Astrocyte (in vitro differentiated cells and primary cell): ENCODE results near the gene RAB3A. TPM values are rescaled to one million over a fixed set of nuclear protein-coding genes. Genes with fewer than 3 reads are reported as not detected.

Experiments used
- DNase-seq: peaks from one replicate; pipeline ENCODE4 v3.0.0-alpha.2; 2010; ENCODE audit warnings: low read depth
- FAIRE-seq: peaks from 2 replicates; lab custom pipeline; 2011; peaks lifted over from hg19 to GRCh38; lab: Jason Lieb, UNC
- H2AFZ ChIP-seq: 2 replicates; pipeline ENCODE4 v1.6.0; 2012; ENCODE audit warnings: low read depth, low read length, inconsistent platforms
- H3K27ac ChIP-seq: 2 replicates; pipeline ENCODE4 v1.5.1; 2011; ENCODE audit warnings: low read depth, low read length, inconsistent platforms
- H3K27me3 ChIP-seq: 2 replicates; pipeline ENCODE4 v1.6.0; 2011; ENCODE audit warnings: low read length, inconsistent platforms; ENCODE audit not compliant: insufficient read depth
- H3K36me3 ChIP-seq: 2 replicates; pipeline ENCODE4 v1.5.1; 2011; ENCODE audit warnings: low read length, inconsistent platforms; ENCODE audit not compliant: insufficient read depth
- H3K4me1 ChIP-seq: 2 replicates; pipeline ENCODE4 v1.5.1; 2011; ENCODE audit warnings: low read length, inconsistent platforms; ENCODE audit not compliant: insufficient read depth
- H3K4me2 ChIP-seq: 2 replicates; pipeline ENCODE4 v1.6.0; 2012; ENCODE audit warnings: low read length, inconsistent platforms
- H3K4me3 ChIP-seq: 2 replicates; pipeline ENCODE4 v1.5.1; 2011; ENCODE audit warnings: low read depth, mild to moderate bottlenecking, low read length, inconsistent platforms; ENCODE audit not compliant: insufficient read depth
- H3K79me2 ChIP-seq: 2 replicates; pipeline ENCODE4 v1.6.0; 2012; ENCODE audit warnings: mild to moderate bottlenecking, low read length, inconsistent platforms; ENCODE audit not compliant: insufficient read depth
- H3K9ac ChIP-seq: 2 replicates; pipeline ENCODE4 v1.6.0; 2012; ENCODE audit warnings: mild to moderate bottlenecking, low read length, inconsistent platforms
- H3K9me3 ChIP-seq: 2 replicates; pipeline ENCODE4 v1.5.1; 2012; ENCODE audit warnings: low read depth, mild to moderate bottlenecking, low read length, inconsistent platforms; ENCODE audit not compliant: insufficient read depth
- H4K20me1 ChIP-seq: 2 replicates; pipeline ENCODE4 v1.6.0; 2012; ENCODE audit warnings: low read length, inconsistent platforms; ENCODE audit not compliant: insufficient read depth
- H3K27ac Mint-ChIP-seq: one replicate; pipeline ENCODE4 v1.8.0; 2021; ENCODE audit warnings: mild to moderate bottlenecking, mixed read lengths; ENCODE audit not compliant: unreplicated experiment
- H3K27me3 Mint-ChIP-seq: one replicate; pipeline ENCODE4 v1.8.0; 2021; ENCODE audit warnings: low read depth, mixed read lengths; ENCODE audit not compliant: unreplicated experiment
- H3K36me3 Mint-ChIP-seq: one replicate; pipeline ENCODE4 v1.8.0; 2021; ENCODE audit warnings: low read depth, mixed read lengths; ENCODE audit not compliant: unreplicated experiment
- H3K4me1 Mint-ChIP-seq: one replicate; pipeline ENCODE4 v1.8.0; 2021; ENCODE audit warnings: low read depth, mixed read lengths; ENCODE audit not compliant: unreplicated experiment
- H3K4me3 Mint-ChIP-seq: one replicate; pipeline ENCODE4 v1.8.0; 2021; ENCODE audit warnings: mild to moderate bottlenecking, moderate library complexity, mixed read lengths; ENCODE audit not compliant: unreplicated experiment
- H3K9me3 Mint-ChIP-seq: one replicate; pipeline ENCODE4 v1.8.0; 2021; ENCODE audit warnings: mild to moderate bottlenecking, mixed read lengths; ENCODE audit not compliant: unreplicated experiment
- EZH2 ChIP-seq: IDR thresholded peaks from 2 replicates; pipeline ENCODE4 v1.6.1; 2012; ENCODE audit warnings: mild to moderate bottlenecking, low read length, inconsistent platforms; ENCODE audit not compliant: insufficient read depth
- total RNA-seq: library from RNA; stranded (reverse); gene quantifications from 2 replicates; pipeline ENCODE4 v1.2.1, GENCODE V29; 2021
- TF ChIP-seq, protein P1 (sequence below): IDR thresholded peaks from 2 replicates; pipeline ENCODE4 v1.5.1; 2011; ENCODE audit warnings: low read depth, mild to moderate bottlenecking, inconsistent platforms, low read length, moderate library complexity; ENCODE audit not compliant: insufficient read depth

Gene RAB3A
- total RNA-seq, 1 donor from 2014 or later = 7.5 TPM

DNA sequence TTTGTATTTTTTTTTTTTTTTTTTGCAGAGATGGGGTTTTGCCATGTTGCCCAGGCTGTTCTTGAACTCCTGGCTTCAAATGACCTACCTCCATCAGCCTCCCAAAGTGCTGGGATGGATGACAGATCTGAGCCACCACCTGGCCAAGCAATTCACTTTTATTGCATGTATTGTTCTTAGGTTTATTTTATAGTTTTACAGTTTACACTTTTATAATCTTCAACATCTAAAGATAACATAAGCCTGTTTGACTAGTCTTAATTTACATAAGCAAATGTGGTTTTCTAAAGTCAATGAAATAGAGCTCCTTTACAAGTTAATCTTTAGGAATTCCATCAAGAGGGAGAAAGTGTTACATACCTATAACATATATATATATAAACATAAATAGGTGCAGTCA is 20.3 kb downstream of the RAB3A start:
- Histone ChIP-seq H3K4me1 (no peaks in the 10 kb centered on the region), H3K27ac (no peak overlapping the region), H3K27me3 (no peaks in the 10 kb centered on the region), H4K20me1 (no peaks in the 10 kb centered on the region), H3K4me3 (no peak overlapping the region), H3K79me2 (no peaks in the 10 kb centered on the region), H2AFZ (no peak overlapping the region), H3K36me3 (no peaks in the 10 kb centered on the region), H3K4me2 (no peak overlapping the region), H3K9me3 (no peaks in the 10 kb centered on the region), H3K9ac (no peak overlapping the region)
- Mint-ChIP-seq H3K4me1 (no peaks in the 10 kb centered on the region), H3K9me3 (no peaks in the 10 kb centered on the region), H3K27ac (no peak overlapping the region), H3K36me3 (no peaks in the 10 kb centered on the region), H3K4me3 (no peak overlapping the region), H3K27me3 (peaks cover 4% of the 10 kb centered on the region)
- TF ChIP-seq EZH2 = no peak
- TF ChIP-seq, protein P1, sequence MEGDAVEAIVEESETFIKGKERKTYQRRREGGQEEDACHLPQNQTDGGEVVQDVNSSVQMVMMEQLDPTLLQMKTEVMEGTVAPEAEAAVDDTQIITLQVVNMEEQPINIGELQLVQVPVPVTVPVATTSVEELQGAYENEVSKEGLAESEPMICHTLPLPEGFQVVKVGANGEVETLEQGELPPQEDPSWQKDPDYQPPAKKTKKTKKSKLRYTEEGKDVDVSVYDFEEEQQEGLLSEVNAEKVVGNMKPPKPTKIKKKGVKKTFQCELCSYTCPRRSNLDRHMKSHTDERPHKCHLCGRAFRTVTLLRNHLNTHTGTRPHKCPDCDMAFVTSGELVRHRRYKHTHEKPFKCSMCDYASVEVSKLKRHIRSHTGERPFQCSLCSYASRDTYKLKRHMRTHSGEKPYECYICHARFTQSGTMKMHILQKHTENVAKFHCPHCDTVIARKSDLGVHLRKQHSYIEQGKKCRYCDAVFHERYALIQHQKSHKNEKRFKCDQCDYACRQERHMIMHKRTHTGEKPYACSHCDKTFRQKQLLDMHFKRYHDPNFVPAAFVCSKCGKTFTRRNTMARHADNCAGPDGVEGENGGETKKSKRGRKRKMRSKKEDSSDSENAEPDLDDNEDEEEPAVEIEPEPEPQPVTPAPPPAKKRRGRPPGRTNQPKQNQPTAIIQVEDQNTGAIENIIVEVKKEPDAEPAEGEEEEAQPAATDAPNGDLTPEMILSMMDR = no peak
- DNase-seq (no peak), FAIRE-seq (no peak)

DNA sequence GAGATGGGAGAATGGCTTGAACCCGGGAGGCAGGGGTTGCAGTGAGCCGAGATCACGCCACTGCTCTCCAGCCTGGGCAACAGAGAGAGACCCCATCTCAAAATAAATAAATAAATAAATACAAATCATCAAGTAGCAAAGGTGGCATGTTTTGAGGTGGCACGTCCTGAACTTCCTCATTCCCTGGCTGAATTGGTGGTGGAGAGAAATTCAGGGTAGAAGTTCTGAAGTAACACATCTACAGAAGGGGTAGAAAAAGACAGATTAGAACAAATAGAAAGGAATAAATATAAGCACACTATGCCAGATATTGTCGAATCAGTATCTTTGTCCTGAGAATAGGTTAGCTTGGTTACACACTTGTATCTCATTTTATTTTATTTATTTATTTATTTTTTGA is 23.9 kb downstream of the RAB3A start:
- no peak overlapping the region for H3K27ac ChIP-seq
- FAIRE-seq = no peak

More for the DNA sequence above, 23.9 kb downstream of the RAB3A start:
- H3K4me3 ChIP-seq = no peak overlapping the region
- H3K27me3 ChIP-seq = no peaks in the 10 kb centered on the region
- Mint-ChIP-seq H3K4me3 (no peak overlapping the region), H3K4me1 (no peaks in the 10 kb centered on the region), H3K9me3 (peaks cover 1% of the 10 kb centered on the region), H3K36me3 (no peaks in the 10 kb centered on the region), H3K27me3 (peaks cover 25% of the 10 kb centered on the region), H3K27ac (no peak overlapping the region)
- no peaks in the 10 kb centered on the region for H3K4me1 ChIP-seq
- no peaks in the 10 kb centered on the region for H3K9me3 ChIP-seq
- H3K79me2 ChIP-seq = no peaks in the 10 kb centered on the region
- no peak overlapping the region for H3K9ac ChIP-seq
- no peak overlapping the region for H2AFZ ChIP-seq
- no peak for DNase-seq
- H3K4me2 ChIP-seq = no peak overlapping the region
- H4K20me1 ChIP-seq = no peaks in the 10 kb centered on the region
- H3K36me3 ChIP-seq = no peaks in the 10 kb centered on the region
- TF ChIP-seq EZH2 = no peak
- TF ChIP-seq, protein P1 = no peak
